ENCODE measurements around the gene MOB3B.
"Not testable (repeated sequence)": the region's sequence is repeated elsewhere in the genome, so short reads cannot be mapped to it uniquely, and the experiment has no call there.

Gene MOB3B

GRCh38 chr9:27514551-27514950 lies 15.1 kb downstream of the MOB3B start:
- H3K4me3 Mint-ChIP-seq: no peak overlapping the region
- DNase-seq (no peak), ATAC-seq (no peak)
- H3K36me3 Mint-ChIP-seq (ENCODE audit: low read depth): no peaks in the 10 kb centered on the region
- H3K27ac Mint-ChIP-seq: no peak overlapping the region
- H3K27me3 Mint-ChIP-seq: no peaks in the 10 kb centered on the region
- no peaks in the 10 kb centered on the region for H3K9me3 Mint-ChIP-seq
- no peaks in the 10 kb centered on the region for H3K4me1 Mint-ChIP-seq

DNA sequence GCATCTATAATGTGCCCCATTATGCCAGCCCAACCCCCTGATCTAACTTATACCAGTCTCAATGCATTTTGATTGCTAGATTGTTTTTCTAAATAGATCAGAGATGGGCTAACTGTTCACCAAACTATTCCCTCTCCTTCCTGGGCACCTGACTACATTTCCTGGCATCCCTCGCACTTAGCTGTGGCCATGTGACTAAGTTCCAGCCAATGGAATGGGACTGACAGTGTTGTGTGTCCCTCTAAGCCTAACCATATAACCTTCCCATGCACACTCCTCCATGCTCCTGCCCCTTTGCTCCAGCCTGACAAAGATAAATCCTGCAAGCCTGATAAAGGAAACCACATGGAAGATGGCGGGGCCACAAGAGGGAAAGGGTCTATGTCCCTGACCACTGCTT lies 17.8 kb downstream of the MOB3B start:
- H3K27ac Mint-ChIP-seq: no peak overlapping the region
- ATAC-seq: no peak
- no peak for DNase-seq
- H3K27me3 Mint-ChIP-seq: no peaks in the 10 kb centered on the region
- H3K36me3 Mint-ChIP-seq (ENCODE audit: low read depth): no peaks in the 10 kb centered on the region
- H3K4me3 Mint-ChIP-seq: no peak overlapping the region
- no peaks in the 10 kb centered on the region for H3K9me3 Mint-ChIP-seq
- H3K4me1 Mint-ChIP-seq: peaks cover 2% of the 10 kb centered on the region

GRCh38 chr9:27510780-27511179 lies 18.8 kb downstream of the MOB3B start:
- H3K4me3 Mint-ChIP-seq: no peak overlapping the region
- no peak for ATAC-seq
- no peak overlapping the region for H3K27ac Mint-ChIP-seq

GRCh38 chr9:27506981-27507380 lies 22.6 kb downstream of the MOB3B start:
- ATAC-seq (no peak), DNase-seq (no peak)
- no peaks in the 10 kb centered on the region for H3K27me3 Mint-ChIP-seq
- no peak overlapping the region for H3K27ac Mint-ChIP-seq
- H3K36me3 Mint-ChIP-seq (ENCODE audit: low read depth): no peaks in the 10 kb centered on the region
- H3K4me1 Mint-ChIP-seq: peaks cover 18% of the 10 kb centered on the region
- no peak overlapping the region for H3K4me3 Mint-ChIP-seq
- no peaks in the 10 kb centered on the region for H3K9me3 Mint-ChIP-seq

More at GRCh38 chr9:27510780-27511179, 18.8 kb downstream of the MOB3B start:
- Mint-ChIP-seq H3K27me3 (no peaks in the 10 kb centered on the region), H3K4me1 (peaks cover 8% of the 10 kb centered on the region), H3K9me3 (no peaks in the 10 kb centered on the region), H3K36me3 (ENCODE audit: low read depth) (no peaks in the 10 kb centered on the region)
- DNase-seq: no peak

- Mint-ChIP-seq H3K27ac (peak overlapping the region; percentile 4), H3K4me1 (peaks cover 22% of the 10 kb centered on the region), H3K9me3 (no peaks in the 10 kb centered on the region), H3K27me3 (peaks cover 2% of the 10 kb centered on the region), H3K36me3 (ENCODE audit: low read depth) (no peaks in the 10 kb centered on the region), H3K4me3 (no peak overlapping the region)
- ATAC-seq: peak; percentile 81
- no peak for DNase-seq
Observed at GRCh38 chr9:27505744-27506161, 23.9 kb downstream of the MOB3B start.

- Mint-ChIP-seq H3K27ac (peak overlapping the region; percentile 41), H3K4me3 (no peak overlapping the region), H3K4me1 (peaks cover 35% of the 10 kb centered on the region), H3K9me3 (no peaks in the 10 kb centered on the region), H3K27me3 (peaks cover 2% of the 10 kb centered on the region), H3K36me3 (ENCODE audit: low read depth) (no peaks in the 10 kb centered on the region)
- ATAC-seq (no peak), DNase-seq (no peak)
Observed at GRCh38 chr9:27504259-27504658, 25.4 kb downstream of the MOB3B start.

- DNase-seq (no peak), ATAC-seq (no peak)
- H3K27me3 Mint-ChIP-seq: peaks cover 2% of the 10 kb centered on the region
- H3K36me3 Mint-ChIP-seq (ENCODE audit: low read depth): no peaks in the 10 kb centered on the region
- no peaks in the 10 kb centered on the region for H3K9me3 Mint-ChIP-seq
- H3K27ac Mint-ChIP-seq: no peak overlapping the region
- no peak overlapping the region for H3K4me3 Mint-ChIP-seq
- H3K4me1 Mint-ChIP-seq: peaks cover 38% of the 10 kb centered on the region
Observed at GRCh38 chr9:27503623-27504022, 26.0 kb downstream of the MOB3B start.

DNA sequence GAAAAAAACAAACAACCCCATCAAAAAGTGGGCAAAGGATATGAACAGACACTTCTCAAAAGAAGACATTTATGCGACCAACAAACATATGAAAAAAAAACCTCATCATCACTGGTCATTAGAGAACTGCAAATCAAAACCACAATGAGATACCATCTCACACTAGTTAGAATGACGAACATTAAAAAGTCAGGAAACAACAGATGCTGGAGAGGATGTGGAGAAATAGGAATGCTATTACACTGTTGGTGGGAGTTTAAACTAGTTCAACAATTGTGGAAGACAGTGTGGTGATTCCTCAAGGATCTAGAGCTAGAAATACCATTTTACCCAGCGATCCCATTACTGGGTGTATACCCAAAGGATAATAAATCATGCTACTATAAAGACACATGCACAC lies 28.7 kb downstream of the MOB3B start:
- not testable (repeated sequence) for H3K27me3 Mint-ChIP-seq; ATAC-seq; H3K36me3 Mint-ChIP-seq (ENCODE audit: low read depth); H3K9me3 Mint-ChIP-seq; DNase-seq; H3K27ac Mint-ChIP-seq; H3K4me3 Mint-ChIP-seq
- peaks cover 31% of the 10 kb centered on the region for H3K4me1 Mint-ChIP-seq

DNA sequence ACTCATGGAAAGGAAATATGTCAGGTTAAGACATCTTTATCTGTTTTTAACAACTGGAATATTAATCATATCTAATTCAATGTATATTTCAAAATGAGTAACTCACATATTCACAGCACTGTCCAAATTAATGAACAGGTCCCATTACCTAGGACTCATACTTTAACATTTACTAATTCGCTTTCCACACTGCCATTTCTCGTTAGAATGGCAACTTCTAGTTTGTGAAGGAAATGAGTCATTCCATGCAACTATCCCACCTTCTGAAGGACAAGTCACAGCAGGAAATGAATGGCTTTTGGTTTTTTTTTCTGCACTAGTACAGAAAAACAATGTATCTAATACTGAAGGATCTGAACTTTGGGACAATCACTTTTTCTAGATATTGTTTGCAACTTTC lies 30.2 kb downstream of the MOB3B start:
- Mint-ChIP-seq H3K27me3 (peaks cover 2% of the 10 kb centered on the region), H3K4me1 (peaks cover 24% of the 10 kb centered on the region), H3K9me3 (no peaks in the 10 kb centered on the region), H3K27ac (no peak overlapping the region), H3K36me3 (ENCODE audit: low read depth) (no peaks in the 10 kb centered on the region), H3K4me3 (peak overlapping the region; percentile 18)
- DNase-seq (no peak), ATAC-seq (peak; percentile 94)

DNA sequence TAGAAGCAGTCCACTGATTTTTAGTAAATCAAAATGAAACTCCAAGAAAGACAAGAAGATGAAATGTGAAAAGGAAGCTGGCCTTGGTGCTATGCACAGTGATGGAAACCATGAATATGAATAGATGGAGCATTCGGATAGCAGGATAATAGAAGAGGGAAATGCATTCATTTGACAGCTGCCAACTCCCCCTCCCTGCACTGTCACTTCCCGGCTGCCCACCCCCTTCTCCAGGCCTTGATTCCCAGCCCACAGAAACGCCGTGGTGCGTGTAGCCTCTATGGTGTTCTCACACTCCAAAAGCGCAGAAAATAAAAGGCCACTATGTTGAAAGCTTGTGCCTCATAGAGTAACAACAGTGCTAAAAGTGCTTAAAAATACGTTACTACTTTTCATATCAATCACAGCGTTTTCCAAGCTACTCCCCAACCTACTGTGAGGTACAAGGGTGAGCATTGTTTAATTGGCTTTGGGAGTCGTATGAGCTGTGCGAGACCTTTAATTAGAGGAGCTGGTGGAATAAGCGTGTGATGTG lies 31.7 kb downstream of the MOB3B start:
- no peak for ATAC-seq
- H3K4me3 Mint-ChIP-seq: no peak overlapping the region
- no peak overlapping the region for H3K27ac Mint-ChIP-seq
- H3K9me3 Mint-ChIP-seq: no peaks in the 10 kb centered on the region
- no peak for DNase-seq
- H3K27me3 Mint-ChIP-seq: peaks cover 2% of the 10 kb centered on the region
- no peaks in the 10 kb centered on the region for H3K36me3 Mint-ChIP-seq (ENCODE audit: low read depth)
- H3K4me1 Mint-ChIP-seq: peaks cover 22% of the 10 kb centered on the region

DNA sequence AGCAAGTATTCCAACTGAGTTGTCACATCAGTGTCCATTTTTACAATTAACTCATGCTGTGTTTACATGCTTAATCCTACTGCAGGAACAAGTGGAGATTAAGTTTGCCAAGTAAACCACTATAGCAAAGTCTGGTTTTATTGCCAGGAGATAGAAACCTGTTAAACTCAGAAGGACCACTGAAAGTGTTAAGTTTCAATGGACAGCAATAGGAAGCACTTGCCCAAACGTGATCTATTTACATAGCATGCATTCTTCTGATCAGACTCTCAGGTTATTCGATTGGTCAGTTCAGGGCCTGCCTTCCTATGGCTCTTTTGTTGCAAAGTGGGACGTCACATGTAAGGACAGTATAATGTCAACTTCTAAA lies 33.5 kb downstream of the MOB3B start:
- H3K4me3 Mint-ChIP-seq: no peak overlapping the region
- DNase-seq: no peak
- peaks cover 2% of the 10 kb centered on the region for H3K27me3 Mint-ChIP-seq
- H3K27ac Mint-ChIP-seq: no peak overlapping the region
- no peaks in the 10 kb centered on the region for H3K36me3 Mint-ChIP-seq (ENCODE audit: low read depth)
- no peak for ATAC-seq
- H3K9me3 Mint-ChIP-seq: no peaks in the 10 kb centered on the region
- H3K4me1 Mint-ChIP-seq: peaks cover 17% of the 10 kb centered on the region

GRCh38 chr9:27495480-27496134 lies 34.0 kb downstream of the MOB3B start:
- Mint-ChIP-seq H3K4me1 (peaks cover 19% of the 10 kb centered on the region), H3K36me3 (ENCODE audit: low read depth) (no peaks in the 10 kb centered on the region), H3K27me3 (no peaks in the 10 kb centered on the region), H3K9me3 (no peaks in the 10 kb centered on the region), H3K4me3 (no peak overlapping the region), H3K27ac (no peak overlapping the region)
- no peak for ATAC-seq
- no peak for DNase-seq

GRCh38 chr9:27491154-27491553 lies 38.5 kb downstream of the MOB3B start:
- Mint-ChIP-seq H3K9me3 (no peaks in the 10 kb centered on the region), H3K4me3 (no peak overlapping the region), H3K27ac (no peak overlapping the region), H3K4me1 (peaks cover 15% of the 10 kb centered on the region), H3K36me3 (ENCODE audit: low read depth) (no peaks in the 10 kb centered on the region), H3K27me3 (no peaks in the 10 kb centered on the region)
- no peak for ATAC-seq
- no peak for DNase-seq

DNA sequence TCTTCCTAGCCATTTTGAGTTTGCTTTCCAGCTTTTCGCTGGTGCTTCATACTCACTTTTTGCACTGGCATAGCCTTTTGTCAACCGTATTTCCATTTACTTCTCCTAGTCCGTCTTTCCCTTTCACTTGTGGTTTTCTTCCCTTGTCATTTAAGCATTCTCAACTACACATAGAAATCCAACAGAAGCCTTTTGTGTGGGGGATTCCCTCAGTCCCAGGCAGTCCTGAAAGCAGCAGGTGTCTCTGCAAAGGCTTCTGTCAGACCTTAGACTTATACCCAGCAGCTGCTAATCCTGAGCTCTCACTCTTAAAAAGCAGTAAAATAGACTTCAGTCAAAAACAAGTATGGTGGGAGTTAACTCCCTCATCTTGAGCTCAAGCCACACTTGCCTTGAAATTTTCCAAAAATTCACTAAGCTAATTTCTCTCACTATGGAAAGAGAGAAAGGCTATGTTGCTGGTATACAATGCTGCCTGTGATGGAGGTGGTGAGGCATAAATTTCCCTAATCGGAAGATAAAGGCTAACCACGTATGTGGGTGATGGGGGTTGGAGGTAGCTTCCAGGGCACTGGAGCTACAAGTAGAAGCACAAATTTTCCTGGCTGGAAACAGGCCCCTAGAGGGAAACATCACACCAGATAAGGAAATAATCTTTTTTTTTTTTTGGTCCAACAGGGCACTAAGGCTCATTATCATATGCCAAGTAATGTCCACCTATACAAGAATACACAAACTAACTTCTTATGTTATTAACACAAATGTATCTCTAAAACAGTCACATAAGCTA lies 40.3 kb downstream of the MOB3B start:
- H3K9me3 Mint-ChIP-seq: no peaks in the 10 kb centered on the region
- H3K4me3 Mint-ChIP-seq: no peak overlapping the region
- no peaks in the 10 kb centered on the region for H3K27me3 Mint-ChIP-seq
- H3K36me3 Mint-ChIP-seq (ENCODE audit: low read depth): no peaks in the 10 kb centered on the region
- no peak for DNase-seq
- peak; percentile 57 for ATAC-seq
- peaks cover 33% of the 10 kb centered on the region for H3K4me1 Mint-ChIP-seq
- no peak overlapping the region for H3K27ac Mint-ChIP-seq

GRCh38 chr9:27487927-27488326 lies 41.7 kb downstream of the MOB3B start:
- ATAC-seq: no peak
- DNase-seq: no peak
- Mint-ChIP-seq H3K36me3 (ENCODE audit: low read depth) (no peaks in the 10 kb centered on the region), H3K27me3 (no peaks in the 10 kb centered on the region), H3K9me3 (no peaks in the 10 kb centered on the region), H3K4me1 (peaks cover 34% of the 10 kb centered on the region), H3K27ac (no peak overlapping the region), H3K4me3 (no peak overlapping the region)
